K562 (cell line): Measurements from ENCODE around the gene UNC5B. TPM values are rescaled to one million over a fixed set of nuclear protein-coding genes. Genes with fewer than 3 reads are reported as not detected.

ENCODE experiments used
- ATAC-seq: fragments of 200-7000 bp; cut with Tn5 transposase; 3 replicates; pipeline ENCODE4 v1.9.1; 2020; ENCODE audit warnings: moderate library complexity
- BruUV-seq: library from RNA; stranded (reverse); fragments of 400-500 nt; replicated peaks from 2 replicates; lab custom pipeline; 2021; lab: Mats Ljungman, UMichigan
- CTCF ChIA-PET: fragments of 300-600 bp; formaldehyde crosslinking; extraction: SDS; loops from one replicate; lab custom pipeline; 2021; ENCODE audit warnings: low intra/inter-chr PET ratio; lab: Yijun Ruan, JAX
- POLR2A ChIA-PET: fragments of 300-600, 350-650 bp; sonication (Branson Sonifier 250); formaldehyde crosslinking; extraction: SDS; loops from one replicate; lab custom pipeline; 2021; ENCODE audit warnings: antibody characterized with exemption, inconsistent platforms; lab: Yijun Ruan, JAX
- DNase-seq, 4 experiments: peaks; one replicate each; pipeline versions ENCODE4 v3.0.0 to v3.0.0-alpha.2; 2011 to 2018; ENCODE audit warnings: low spot score in 3 of 4, mixed read lengths in 3 of 4; ENCODE audit errors: extremely low read depth in 1 of 4
- FAIRE-seq: peaks from 2 replicates; lab custom pipeline; 2011; peaks lifted over from hg19 to GRCh38; lab: Jason Lieb, UNC
- H2AFZ ChIP-seq: 2 replicates; pipeline ENCODE4 v1.6.0; 2011; ENCODE audit warnings: low read depth, low read length, control low read depth, inconsistent platforms
- H3K27ac ChIP-seq: fragments of 200-600 bp; 3 replicates; pipeline ENCODE4 v1.8.0; 2011; ENCODE audit warnings: low read depth, mild to moderate bottlenecking, control low read depth, inconsistent platforms, low read length, moderate library complexity, mixed read lengths; ENCODE audit errors: extremely low read depth
- H3K27me3 ChIP-seq, 2 experiments: fragments of 300-600 bp in 1 of 2; 2 replicates in 1 of 2; 3 replicates in 1 of 2; pipeline versions ENCODE4 v1.6.0 to v1.8.0; 2011; ENCODE audit warnings: inconsistent platforms in 2 of 2, low read length in 2 of 2, mild to moderate bottlenecking in 1 of 2, mixed read lengths in 1 of 2, moderate library complexity in 1 of 2; ENCODE audit not compliant: control insufficient read depth in 2 of 2, insufficient read depth in 2 of 2
- H3K36me3 ChIP-seq: fragments of 300-600 bp; 3 replicates; pipeline ENCODE4 v1.8.0; 2011; ENCODE audit warnings: mild to moderate bottlenecking, low read length, inconsistent platforms; ENCODE audit not compliant: control insufficient read depth, insufficient read depth
- H3K4me1 ChIP-seq, 2 experiments: fragments of 200-600 bp in 1 of 2; replicated peaks in 1 of 2; 2 replicates in 1 of 2; 3 replicates in 1 of 2; pipeline versions ENCODE4 v1.5.1 to v1.8.0; 2011; ENCODE audit warnings: inconsistent platforms in 2 of 2, low read length in 2 of 2, mild to moderate bottlenecking in 1 of 2, mixed read lengths in 1 of 2, moderate library complexity in 1 of 2; ENCODE audit not compliant: control insufficient read depth in 2 of 2, insufficient read depth in 2 of 2
- H3K4me2 ChIP-seq: 2 replicates; pipeline ENCODE4 v1.6.1; 2011; ENCODE audit warnings: low read length, control low read depth, inconsistent platforms, mixed read lengths; ENCODE audit not compliant: insufficient read depth
- H3K4me3 ChIP-seq: fragments of 200-600 bp; sonication (generic), shearing (Covaris generic); 2 replicates; pipeline ENCODE4 v1.5.1; 2016; ENCODE audit warnings: control low read depth, inconsistent platforms
- H3K79me2 ChIP-seq: fragments of 200-600 bp; 3 replicates; pipeline ENCODE4 v1.8.0; 2011; ENCODE audit warnings: low read length, inconsistent platforms; ENCODE audit not compliant: control insufficient read depth, insufficient read depth
- H3K9ac ChIP-seq, 2 experiments: 2 replicates each; pipeline versions ENCODE4 v1.6.0 to v1.6.1; 2011; ENCODE audit warnings: low read depth in 2 of 2, low read length in 2 of 2, control low read depth in 1 of 2, inconsistent platforms in 1 of 2, mild to moderate bottlenecking in 1 of 2, mixed read lengths in 1 of 2; ENCODE audit not compliant: insufficient read depth in 1 of 2
- H3K9me1 ChIP-seq: one replicate; pipeline ENCODE4 v1.6.0; 2011; ENCODE audit warnings: inconsistent platforms, mild to moderate bottlenecking, low read length, moderate library complexity; ENCODE audit not compliant: control insufficient read depth, insufficient read depth
- H3K9me3 ChIP-seq: replicated peaks from 2 replicates; pipeline ENCODE4 v1.5.1; 2011; ENCODE audit warnings: low read depth, low read length, inconsistent platforms; ENCODE audit not compliant: control insufficient read depth, insufficient read depth
- H4K20me1 ChIP-seq: replicated peaks from 2 replicates; pipeline ENCODE4 v1.6.1; 2011; ENCODE audit warnings: low read length, inconsistent platforms, mixed read lengths; ENCODE audit not compliant: control insufficient read depth, insufficient read depth
- CAMTA2 ChIP-seq: fragments of 250-450 bp; sonication (Bioruptor Pico); conservative IDR thresholded peaks from 2 replicates; pipeline ENCODE4 v1.5.1; 2022
- MXD1 ChIP-seq: fragments of 250-450 bp; sonication (Bioruptor Pico); IDR thresholded peaks from 2 replicates; pipeline ENCODE4 v1.8.0; 2021; ENCODE audit warnings: borderline replicate concordance, mild to moderate bottlenecking, moderate library complexity; ENCODE audit not compliant: poor library complexity, severe bottlenecking
- SIN3B ChIP-seq: fragments of 450-650 bp; IDR thresholded peaks from 2 replicates; pipeline ENCODE4 v1.6.1; 2017; ENCODE audit warnings: low read depth, mild to moderate bottlenecking, moderate library complexity
- SRSF9 ChIP-seq: fragments of 200-400 bp; formaldehyde crosslinking; IDR thresholded peaks from 2 replicates; pipeline ENCODE4 v1.6.1; 2017; ENCODE audit warnings: low read depth, low read length, borderline replicate concordance
- ZBTB1 ChIP-seq: sonication (generic); formaldehyde crosslinking; IDR thresholded peaks from 2 replicates; pipeline ENCODE4 v1.8.1; 2023; ENCODE audit warnings: missing genetic modification reagents, low read depth, mild to moderate bottlenecking, borderline replicate concordance
- WGBS: fragments of 100-300 bp; shearing (Covaris generic); methylation state at CpG from one replicate; pipeline ENCODE4 v1.1.6; 2016; ENCODE audit warnings: low coverage, mixed read lengths; ENCODE audit not compliant: insufficient coverage; ENCODE audit errors: missing lambda C conversion rate; 5-methylcytosine and 5-hydroxymethylcytosine counted together
- in situ Hi-C: fragments of 300-500 bp; cut with MboI; formaldehyde crosslinking; loops from 4 replicates; pipeline ENCODE4 v1.15.0; 2018; ENCODE audit warnings: inconsistent platforms, mixed read lengths
- intact Hi-C: fragments of 100-400 bp; cut with micrococcal nuclease; formaldehyde crosslinking; loops from 2 replicates; pipeline ENCODE4 v1.14.2; 2022
- polyA plus RNA-seq, 8 experiments: library from polyadenylated mRNA; depleted of rRNA in 4 of 8; stranded (reverse) in 5 of 8; unstranded in 3 of 8; fragments of >200 nt; fragmentation: Nextera tagmentation in 2 of 8; fragmentation: Illumina TruSeq in 1 of 8; extraction: Ambion mirVana in 2 of 8; extraction: Trizol in 1 of 8; gene quantifications; 2 replicates each; pipeline versions ENCODE4 v1.2.1 to v1.2.3, GENCODE V29; 2011 to 2014; ENCODE audit warnings: inconsistent platforms in 1 of 8, missing spikeins in 1 of 8
- total RNA-seq, 7 experiments: library from RNA; depleted of rRNA in 6 of 7; stranded (reverse); fragments of >200 nt in 6 of 7; fragmentation: Illumina TruSeq in 2 of 7; extraction: Trizol in 2 of 7; gene quantifications; 2 replicates each; pipeline versions ENCODE4 v1.2.1 to v1.2.3, GENCODE V29; 2011 to 2021; ENCODE audit warnings: low replicate concordance in 1 of 7

UNC5B gene
- total and polyA plus RNA-seq, 9 of the 15 experiments (the other 6 are each of a cell fraction or from before 2014, with no cell fraction given), result 0.10 to 8.4 (median 2.1) TPM

- ChIA-PET POLR2A (interaction anchor here (0.6 to 2.4 kb wide), 4 partner anchors 9 to 464 kb away, joined by 3 to 11 read pairs (median 3); no protein-coding TSS in a partner anchor), CTCF (no interaction called here)
- Histone ChIP-seq H3K9me3 (no peaks in the 10 kb centered on the region), H3K79me2 (no peaks in the 10 kb centered on the region), H3K9ac (no peak overlapping the region), H2AFZ (no peak overlapping the region), H4K20me1 (peaks cover 7% of the 10 kb centered on the region; the same call in 1 of the 2 replicates), H3K27me3 (peaks cover 0 to under 1% of the 10 kb centered on the region in 2 experiments; a peak in 2 of 5 replicates), H3K4me3 (no peak overlapping the region), H3K4me2 (no peak overlapping the region), H3K4me1 (peaks cover 36 to 48% of the 10 kb centered on the region in 2 experiments), H3K36me3 (no peaks in the 10 kb centered on the region), H3K9me1 (no peaks in the 10 kb centered on the region)
- in situ Hi-C loops (no loop called here), intact Hi-C loops (no loop called here)
- BruUV-seq, result no TSS peak
- WGBS, result 45% methylated on average over 11 of the region's 13 CpGs
- DNase-seq (no peak), FAIRE-seq (no peak)
- no peak for TF ChIP-seq CAMTA2 (CRISPR knock-in tag)
- TF ChIP-seq MXD1 (CRISPR knock-in tag), result no peak
- TF ChIP-seq ZBTB1, result no peak
- TF ChIP-seq SRSF9, result no peak
- TF ChIP-seq SIN3B, result no peak
- TF ChIP-seq, all 486 proteins: peak for 0
- no peak overlapping the region for H3K27ac ChIP-seq
- no peak for ATAC-seq
Observed at GRCh38 chr10:71239131-71239915, 27.0 kb downstream of the UNC5B start.
